GM12878 (cell line): Measurements from ENCODE around the gene BCORL1. TPM values are rescaled to one million over a fixed set of nuclear protein-coding genes. Genes with fewer than 3 reads are reported as not detected.

Source experiments
- ATAC-seq: fragments of 200-7000 bp; cut with Tn5 transposase; 3 replicates; pipeline ENCODE4 v1.9.1; 2020; ENCODE audit warnings: mild to moderate bottlenecking, moderate library complexity
- BruUV-seq: library from RNA; stranded (reverse); fragments of 400-500 nt; replicated peaks from 2 replicates; lab custom pipeline; 2021; lab: Mats Ljungman, UMichigan
- CTCF ChIA-PET: fragments of 300-600 bp; sonication (Branson Sonifier 250); formaldehyde crosslinking; extraction: SDS; loops from one replicate; lab custom pipeline; 2021; ENCODE audit warnings: inconsistent platforms; lab: Yijun Ruan, JAX
- POLR2A ChIA-PET: fragments of 350-600 bp; formaldehyde crosslinking; extraction: SDS; loops from one replicate; lab custom pipeline; 2021; ENCODE audit warnings: inconsistent platforms; lab: Charles Lee
- RAD21 ChIA-PET: fragments of 300-600 bp; sonication (Branson Sonifier 250); formaldehyde crosslinking; loops from one replicate; lab custom pipeline; 2023; ENCODE audit warnings: antibody characterized with exemption; ENCODE audit not compliant: unreplicated experiment; lab: Charles Lee
- SMC1A ChIA-PET: fragments of 300-600 bp; sonication (Branson Sonifier 250); formaldehyde crosslinking; loops from one replicate; lab custom pipeline; 2023; ENCODE audit not compliant: unreplicated experiment, uncharacterized antibody; lab: Charles Lee
- DNase-seq: peaks from one replicate; pipeline ENCODE4 v3.0.0-alpha.2; 2011; ENCODE audit warnings: low read depth, low spot score
- FAIRE-seq: peaks from 3 replicates; lab custom pipeline; 2011; peaks lifted over from hg19 to GRCh38; lab: Jason Lieb, UNC
- H2AFZ ChIP-seq: 2 replicates; pipeline ENCODE4 v1.6.0; 2011; ENCODE audit warnings: low read depth, low read length, control low read depth; ENCODE audit not compliant: control insufficient read depth
- H3K27ac ChIP-seq: 2 replicates; pipeline ENCODE4 v1.5.1; 2011; ENCODE audit warnings: control low read depth; ENCODE audit not compliant: control insufficient read depth, insufficient read depth
- H3K27me3 ChIP-seq, 2 experiments: replicated peaks in 1 of 2; 2 replicates each; pipeline versions ENCODE4 v1.6.0 to v1.6.1; 2011; ENCODE audit warnings: low read length in 1 of 2; ENCODE audit not compliant: control insufficient read depth in 2 of 2, insufficient read depth in 2 of 2
- H3K36me3 ChIP-seq, 2 experiments: 2 replicates each; pipeline ENCODE4 v1.5.1; 2011; ENCODE audit warnings: low read length in 1 of 2; ENCODE audit not compliant: control insufficient read depth in 2 of 2, insufficient read depth in 2 of 2
- H3K4me1 ChIP-seq: 2 replicates; pipeline ENCODE4 v1.6.1; 2011; ENCODE audit warnings: mild to moderate bottlenecking, low read length, moderate library complexity, mixed read lengths; ENCODE audit not compliant: control insufficient read depth, insufficient read depth
- H3K4me2 ChIP-seq: 2 replicates; pipeline ENCODE4 v1.6.0; 2011; ENCODE audit warnings: control low read depth; ENCODE audit not compliant: control insufficient read depth, insufficient read depth
- H3K4me3 ChIP-seq: fragments of 200-600 bp; sonication (generic); 2 replicates; pipeline ENCODE4 v1.5.1; 2016
- H3K79me2 ChIP-seq: 2 replicates; pipeline ENCODE4 v1.6.0; 2011; ENCODE audit warnings: low read length; ENCODE audit not compliant: control insufficient read depth, insufficient read depth
- H3K9ac ChIP-seq: 2 replicates; pipeline ENCODE4 v1.8.0; 2011; ENCODE audit warnings: low read length, control low read depth, mixed read lengths; ENCODE audit not compliant: control insufficient read depth, insufficient read depth
- H3K9me3 ChIP-seq: replicated peaks from 3 replicates; pipeline ENCODE4 v1.5.1; 2011; ENCODE audit warnings: mild to moderate bottlenecking, low read length; ENCODE audit not compliant: control insufficient read depth, insufficient read depth
- H4K20me1 ChIP-seq: 2 replicates; pipeline ENCODE4 v1.6.0; 2011; ENCODE audit not compliant: control insufficient read depth, insufficient read depth
- POLR2A ChIP-seq: IDR thresholded peaks from 2 replicates; pipeline ENCODE4 v1.6.1; 2011; ENCODE audit warnings: low read depth, mild to moderate bottlenecking, low read length
- SREBF2 ChIP-seq: IDR thresholded peaks from 2 replicates; pipeline ENCODE4 v1.6.1; 2012; ENCODE audit warnings: mild to moderate bottlenecking, low read length
- TBL1XR1 ChIP-seq: IDR thresholded peaks from 2 replicates; pipeline ENCODE4 v1.6.1; 2012; ENCODE audit warnings: low read depth, low read length, improper control_type of control experiment
- whole genome bisulfite sequencing: methylation state at CpG from one replicate; pipeline ENCODE4 v1.1.6; 2016; ENCODE audit warnings: low lambda C conversion rate; ENCODE audit not compliant: insufficient replicate concordance, insufficient coverage; ENCODE audit errors: missing lambda C conversion rate; 5-methylcytosine and 5-hydroxymethylcytosine counted together
- in situ Hi-C: fragments of 300-500 bp; cut with MboI; formaldehyde crosslinking; loops from 9 replicates; pipeline ENCODE4 v1.14.3; 2018; ENCODE audit warnings: mixed read lengths
- intact Hi-C: fragments of 100-400 bp; cut with micrococcal nuclease; formaldehyde crosslinking; loops from one replicate; pipeline ENCODE4 v1.14.2; 2022; ENCODE audit not compliant: unreplicated experiment
- polyA plus RNA-seq, 11 experiments: library from polyadenylated mRNA; depleted of rRNA in 4 of 11; unstranded in 6 of 11; stranded (reverse) in 5 of 11; fragments of >200 nt; fragmentation: Nextera tagmentation in 4 of 11; fragmentation: Illumina TruSeq in 1 of 11; extraction: Ambion mirVana in 4 of 11; extraction: Trizol in 1 of 11; gene quantifications; 1 replicate in 1 of 11; 2 replicates in 10 of 11; pipeline versions ENCODE4 v1.2.1 to v1.2.3, GENCODE V29; 2011 to 2016; ENCODE audit warnings: inconsistent platforms in 2 of 11, missing spikeins in 2 of 11, low read depth in 1 of 11
- total RNA-seq, 4 experiments: library from RNA; depleted of rRNA in 3 of 4; stranded (reverse); fragments of >200 nt in 3 of 4; fragmentation: Illumina TruSeq in 1 of 4; extraction: Trizol in 1 of 4; gene quantifications; 2 replicates each; pipeline versions ENCODE4 v1.2.1 to v1.2.3, GENCODE V29; 2013 to 2021
- TF ChIP-seq, protein P1 (sequence below): fragments of 450-650 bp; IDR thresholded peaks from 2 replicates; pipeline ENCODE4 v1.6.1; 2017; ENCODE audit warnings: mild to moderate bottlenecking, low read depth, inconsistent platforms; ENCODE audit not compliant: poor library complexity, severe bottlenecking

Gene BCORL1
- total and polyA plus RNA-seq, 10 of the 15 experiments (the other 5 are each of a cell fraction or from before 2014, with no cell fraction given) = 0.16 to 7.2 (median 0.94) TPM

DNA sequence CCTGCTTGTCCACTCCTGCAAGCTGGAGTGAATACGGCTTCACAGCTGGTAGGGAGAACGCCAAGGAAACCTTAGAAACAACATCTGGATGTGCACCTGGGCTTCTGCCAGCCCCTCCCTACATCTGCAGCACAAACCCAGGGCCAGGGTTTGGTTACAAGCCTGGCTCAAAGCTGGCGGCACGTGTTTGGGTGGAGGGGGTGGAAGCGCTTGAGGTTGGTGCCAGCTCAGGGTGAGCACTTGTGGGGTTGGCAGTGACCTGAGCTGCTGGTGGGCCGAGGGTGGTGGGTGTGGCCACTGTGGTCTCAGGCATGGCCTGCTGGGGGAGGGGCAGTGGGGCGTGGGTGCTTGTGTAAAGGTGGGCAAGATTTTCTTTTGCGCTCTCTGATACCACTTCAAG lies 112.3 kb downstream of the BCORL1 start:
- POLR2A ChIA-PET = interaction anchor here (0.5 to 1.7 kb wide), 4 partner anchors 8 to 27 kb away, joined by 3 to 6 read pairs (median 4); no protein-coding TSS in a partner anchor
- peaks cover 0 to 3% of the 10 kb centered on the region in 2 experiments; a peak in 1 of 4 replicates for H3K36me3 ChIP-seq
- no TSS peak for BruUV-seq
- RAD21 ChIA-PET = interaction anchor here (1.0 to 1.4 kb wide), 2 partner anchors 10 to 12 kb away, joined by 3 to 4 read pairs; no protein-coding TSS in a partner anchor
- SMC1A ChIA-PET = interaction anchor here (1.1 to 2.0 kb wide), 2 partner anchors 14 to 76 kb away, joined by 4 to 6 read pairs; no protein-coding TSS in a partner anchor
- no peaks in the 10 kb centered on the region; the same call in 1 of the 2 replicates for H4K20me1 ChIP-seq
- H2AFZ ChIP-seq = no peak overlapping the region
- in situ Hi-C loops (no loop called here), intact Hi-C loops (no loop called here)
- no peaks in the 10 kb centered on the region for H3K9me3 ChIP-seq
- FAIRE-seq (no peak), ATAC-seq (no peak), DNase-seq (no peak)
- no peak overlapping the region for H3K27ac ChIP-seq
- no peak for TF ChIP-seq SREBF2
- TF ChIP-seq POLR2A = no peak
- TF ChIP-seq TBL1XR1 = no peak
- TF ChIP-seq, protein P1, sequence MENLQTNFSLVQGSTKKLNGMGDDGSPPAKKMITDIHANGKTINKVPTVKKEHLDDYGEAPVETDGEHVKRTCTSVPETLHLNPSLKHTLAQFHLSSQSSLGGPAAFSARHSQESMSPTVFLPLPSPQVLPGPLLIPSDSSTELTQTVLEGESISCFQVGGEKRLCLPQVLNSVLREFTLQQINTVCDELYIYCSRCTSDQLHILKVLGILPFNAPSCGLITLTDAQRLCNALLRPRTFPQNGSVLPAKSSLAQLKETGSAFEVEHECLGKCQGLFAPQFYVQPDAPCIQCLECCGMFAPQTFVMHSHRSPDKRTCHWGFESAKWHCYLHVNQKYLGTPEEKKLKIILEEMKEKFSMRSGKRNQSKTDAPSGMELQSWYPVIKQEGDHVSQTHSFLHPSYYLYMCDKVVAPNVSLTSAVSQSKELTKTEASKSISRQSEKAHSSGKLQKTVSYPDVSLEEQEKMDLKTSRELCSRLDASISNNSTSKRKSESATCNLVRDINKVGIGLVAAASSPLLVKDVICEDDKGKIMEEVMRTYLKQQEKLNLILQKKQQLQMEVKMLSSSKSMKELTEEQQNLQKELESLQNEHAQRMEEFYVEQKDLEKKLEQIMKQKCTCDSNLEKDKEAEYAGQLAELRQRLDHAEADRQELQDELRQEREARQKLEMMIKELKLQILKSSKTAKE = no peak
- H3K4me1 ChIP-seq = peaks cover 17% of the 10 kb centered on the region
- H3K4me3 ChIP-seq = no peak overlapping the region
- no peaks in the 10 kb centered on the region for H3K27me3 ChIP-seq
- CTCF ChIA-PET = interaction anchor here (1.0 to 1.5 kb wide), 3 partner anchors 14 to 26 kb away, joined by 3 to 12 read pairs (median 6); no protein-coding TSS in a partner anchor
- H3K9ac ChIP-seq = no peak overlapping the region
- 73% methylated on average over 8 of the region's 8 CpGs for WGBS
- H3K79me2 ChIP-seq = peaks cover 43% of the 10 kb centered on the region
- no peak overlapping the region for H3K4me2 ChIP-seq
